Fibroblast of mammary gland (primary cell): ENCODE data around the gene RNF212.

ENCODE experiments used
- DNase-seq: peaks from one replicate; pipeline ENCODE4 v3.0.0-alpha.2; 2010; ENCODE audit warnings: low read depth
- H3K4me3 ChIP-seq: 2 replicates; pipeline ENCODE4 v1.5.1; 2011; ENCODE audit warnings: low read depth, mild to moderate bottlenecking, low read length, moderate library complexity; ENCODE audit not compliant: control insufficient read depth
- CTCF ChIP-seq: conservative IDR thresholded peaks from 2 replicates; pipeline ENCODE4 v1.5.1; 2011; ENCODE audit warnings: low read depth, low read length, inconsistent platforms; ENCODE audit not compliant: control insufficient read depth, insufficient read depth

RNF212 gene

GRCh38 chr4:1116838-1117237, 3.5 kb upstream of the RNF212 start:
- peak; percentile 14 for DNase-seq
- no peak overlapping the region for H3K4me3 ChIP-seq
- TF ChIP-seq CTCF: no peak

- no peak overlapping the region for H3K4me3 ChIP-seq
- no peak for TF ChIP-seq CTCF
- peak; percentile 13 for DNase-seq
Observed at GRCh38 chr4:1115528-1116293, 2.3 kb upstream of the RNF212 start.

GRCh38 chr4:1112821-1113182, 562 bp downstream of the RNF212 start:
- no peak for TF ChIP-seq CTCF
- H3K4me3 ChIP-seq: no peak overlapping the region
- DNase-seq: no peak

GRCh38 chr4:1112174-1112820, 1.1 kb downstream of the RNF212 start:
- H3K4me3 ChIP-seq: no peak overlapping the region
- DNase-seq: no peak
- TF ChIP-seq CTCF: no peak

GRCh38 chr4:1111259-1111809, 2.0 kb downstream of the RNF212 start:
- H3K4me3 ChIP-seq: no peak overlapping the region
- DNase-seq: no peak
- TF ChIP-seq CTCF: no peak

GRCh38 chr4:1109898-1110506, 3.4 kb downstream of the RNF212 start:
- DNase-seq: no peak
- TF ChIP-seq CTCF: no peak
- no peak overlapping the region for H3K4me3 ChIP-seq
